K562 (cell line): ENCODE measurements around the gene WDR1. TPM values are rescaled to one million over a fixed set of nuclear protein-coding genes. Genes with fewer than 3 reads are reported as not detected.

Source experiments
- EZH2 ChIP-seq: IDR thresholded peaks from 2 replicates; pipeline ENCODE4 v1.6.1; 2012; ENCODE audit warnings: low read depth, mild to moderate bottlenecking, inconsistent platforms, low read length, borderline replicate concordance
- GABPA ChIP-seq: fragments of 200-800 bp; sonication (Bioruptor generic); conservative IDR thresholded peaks from 2 replicates; pipeline ENCODE4 v1.6.1; 2016; ENCODE audit warnings: low read depth, missing genetic modification characterization, missing compliant biosample characterization
- KLF6 ChIP-seq: fragments of 250-450 bp; sonication (Bioruptor Pico); IDR thresholded peaks from 2 replicates; pipeline ENCODE4 v1.4.0; 2020; ENCODE audit warnings: mild to moderate bottlenecking, moderate library complexity, borderline replicate concordance
- NBN ChIP-seq: fragments of 450-650 bp; IDR thresholded peaks from 2 replicates; pipeline ENCODE4 v1.6.1; 2016; ENCODE audit warnings: low read depth, mild to moderate bottlenecking
- NR4A1 ChIP-seq, 2 experiments: fragments of 250-450 bp in 1 of 2; fragments of 450-650 bp in 1 of 2; sonication (Bioruptor Pico) in 1 of 2; IDR thresholded peaks; 2 replicates each; pipeline versions ENCODE4 v1.4.0 to v1.6.1; 2016 to 2020; ENCODE audit warnings: mild to moderate bottlenecking in 2 of 2, missing compliant biosample characterization in 1 of 2, missing genetic modification characterization in 1 of 2, moderate library complexity in 1 of 2
- POLR2AphosphoS5 ChIP-seq: IDR thresholded peaks from 2 replicates; pipeline ENCODE4 v1.6.1; 2011; ENCODE audit warnings: mild to moderate bottlenecking, low read depth, low read length, moderate library complexity; ENCODE audit not compliant: control insufficient read depth, insufficient read depth
- RCOR1 ChIP-seq, 2 experiments: IDR thresholded peaks; 2 replicates each; pipeline ENCODE4 v1.6.1; 2012; ENCODE audit warnings: low read depth in 2 of 2, low read length in 2 of 2, borderline replicate concordance in 1 of 2, improper control_type of control experiment in 1 of 2
- SMARCB1 ChIP-seq: IDR thresholded peaks from 2 replicates; pipeline ENCODE4 v1.6.1; 2011; ENCODE audit warnings: improper control_type of control experiment, low read depth; ENCODE audit not compliant: insufficient read length
- ZNF778 ChIP-seq: fragments of 450-650 bp; formaldehyde crosslinking; IDR thresholded peaks from 2 replicates; pipeline ENCODE4 v1.4.0; 2020; ENCODE audit warnings: mild to moderate bottlenecking, moderate library complexity
- polyA plus RNA-seq, 8 experiments: library from polyadenylated mRNA; depleted of rRNA in 4 of 8; stranded (reverse) in 5 of 8; unstranded in 3 of 8; fragments of >200 nt; fragmentation: Nextera tagmentation in 2 of 8; fragmentation: Illumina TruSeq in 1 of 8; extraction: Ambion mirVana in 2 of 8; extraction: Trizol in 1 of 8; gene quantifications; 2 replicates each; pipeline versions ENCODE4 v1.2.1 to v1.2.3, GENCODE V29; 2011 to 2014; ENCODE audit warnings: inconsistent platforms in 1 of 8, missing spikeins in 1 of 8
- total RNA-seq, 7 experiments: library from RNA; depleted of rRNA in 6 of 7; stranded (reverse); fragments of >200 nt in 6 of 7; fragmentation: Illumina TruSeq in 2 of 7; extraction: Trizol in 2 of 7; gene quantifications; 2 replicates each; pipeline versions ENCODE4 v1.2.1 to v1.2.3, GENCODE V29; 2011 to 2021; ENCODE audit warnings: low replicate concordance in 1 of 7
- TF ChIP-seq, protein P1 (sequence below), 2 experiments: fragments of 450-650 bp in 1 of 2; sonication (generic) in 1 of 2; formaldehyde crosslinking in 1 of 2; IDR thresholded peaks; 2 replicates each; pipeline versions ENCODE4 v1.7.1 to v1.9.0; 2016 to 2022; ENCODE audit warnings: inconsistent platforms in 1 of 2, mild to moderate bottlenecking in 1 of 2, missing genetic modification reagents in 1 of 2
- TF ChIP-seq, protein P2 (sequence below): sonication (generic); formaldehyde crosslinking; IDR thresholded peaks from 2 replicates; pipeline ENCODE4 v1.8.0; 2022; ENCODE audit warnings: missing genetic modification reagents, mild to moderate bottlenecking, moderate library complexity, borderline replicate concordance
- TF ChIP-seq, protein P3 (sequence below): fragments of 150-350 bp; conservative IDR thresholded peaks from 2 replicates; pipeline ENCODE4 v1.6.1; 2014; ENCODE audit warnings: low read length

Gene WDR1
- total and polyA plus RNA-seq, 9 of the 15 experiments (the other 6 are each of a cell fraction or from before 2014, with no cell fraction given), result 16.1 to 213 (median 125) TPM

DNA sequence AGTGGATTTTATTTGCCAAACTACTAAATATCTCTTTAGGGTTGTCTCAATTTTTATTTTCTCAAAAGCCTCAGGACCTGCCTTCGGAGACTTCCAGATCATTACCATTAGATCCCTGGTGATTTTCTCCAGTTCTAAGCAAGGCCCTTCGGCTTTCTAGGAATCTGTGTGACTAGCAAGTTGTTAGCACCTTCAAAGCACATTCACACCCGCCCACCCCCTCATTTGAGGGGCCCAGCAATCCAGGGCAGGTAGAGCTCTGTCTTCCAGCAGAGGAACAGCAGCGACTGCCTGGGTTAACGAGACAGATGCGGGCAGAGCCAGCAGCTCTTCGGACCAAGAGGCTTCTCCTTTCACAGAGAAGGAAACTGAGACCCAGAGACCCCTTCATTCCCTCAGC is 2.0 kb downstream of the WDR1 start (continued):
- TF ChIP-seq, protein P1, sequence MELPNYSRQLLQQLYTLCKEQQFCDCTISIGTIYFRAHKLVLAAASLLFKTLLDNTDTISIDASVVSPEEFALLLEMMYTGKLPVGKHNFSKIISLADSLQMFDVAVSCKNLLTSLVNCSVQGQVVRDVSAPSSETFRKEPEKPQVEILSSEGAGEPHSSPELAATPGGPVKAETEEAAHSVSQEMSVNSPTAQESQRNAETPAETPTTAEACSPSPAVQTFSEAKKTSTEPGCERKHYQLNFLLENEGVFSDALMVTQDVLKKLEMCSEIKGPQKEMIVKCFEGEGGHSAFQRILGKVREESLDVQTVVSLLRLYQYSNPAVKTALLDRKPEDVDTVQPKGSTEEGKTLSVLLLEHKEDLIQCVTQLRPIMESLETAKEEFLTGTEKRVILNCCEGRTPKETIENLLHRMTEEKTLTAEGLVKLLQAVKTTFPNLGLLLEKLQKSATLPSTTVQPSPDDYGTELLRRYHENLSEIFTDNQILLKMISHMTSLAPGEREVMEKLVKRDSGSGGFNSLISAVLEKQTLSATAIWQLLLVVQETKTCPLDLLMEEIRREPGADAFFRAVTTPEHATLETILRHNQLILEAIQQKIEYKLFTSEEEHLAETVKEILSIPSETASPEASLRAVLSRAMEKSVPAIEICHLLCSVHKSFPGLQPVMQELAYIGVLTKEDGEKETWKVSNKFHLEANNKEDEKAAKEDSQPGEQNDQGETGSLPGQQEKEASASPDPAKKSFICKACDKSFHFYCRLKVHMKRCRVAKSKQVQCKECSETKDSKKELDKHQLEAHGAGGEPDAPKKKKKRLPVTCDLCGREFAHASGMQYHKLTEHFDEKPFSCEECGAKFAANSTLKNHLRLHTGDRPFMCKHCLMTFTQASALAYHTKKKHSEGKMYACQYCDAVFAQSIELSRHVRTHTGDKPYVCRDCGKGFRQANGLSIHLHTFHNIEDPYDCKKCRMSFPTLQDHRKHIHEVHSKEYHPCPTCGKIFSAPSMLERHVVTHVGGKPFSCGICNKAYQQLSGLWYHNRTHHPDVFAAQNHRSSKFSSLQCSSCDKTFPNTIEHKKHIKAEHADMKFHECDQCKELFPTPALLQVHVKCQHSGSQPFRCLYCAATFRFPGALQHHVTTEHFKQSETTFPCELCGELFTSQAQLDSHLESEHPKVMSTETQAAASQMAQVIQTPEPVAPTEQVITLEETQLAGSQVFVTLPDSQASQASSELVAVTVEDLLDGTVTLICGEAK (IDR thresholded peaks at IDR 0.05), result no peak
- TF ChIP-seq, protein P1 (CRISPR knock-in tag; IDR thresholded peaks at IDR 0.05), result no peak
- TF ChIP-seq, protein P2, sequence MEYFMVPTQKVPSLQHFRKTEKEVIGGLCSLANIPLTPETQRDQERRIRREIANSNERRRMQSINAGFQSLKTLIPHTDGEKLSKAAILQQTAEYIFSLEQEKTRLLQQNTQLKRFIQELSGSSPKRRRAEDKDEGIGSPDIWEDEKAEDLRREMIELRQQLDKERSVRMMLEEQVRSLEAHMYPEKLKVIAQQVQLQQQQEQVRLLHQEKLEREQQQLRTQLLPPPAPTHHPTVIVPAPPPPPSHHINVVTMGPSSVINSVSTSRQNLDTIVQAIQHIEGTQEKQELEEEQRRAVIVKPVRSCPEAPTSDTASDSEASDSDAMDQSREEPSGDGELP (CRISPR knock-in tag), result 0 out of 2 replicates have a peak, but pooled peaks have one; percentile 2
- TF ChIP-seq NR4A1 (CRISPR knock-in tag; IDR thresholded peaks at IDR 0.05) (no peak), NR4A1 (tag; IDR thresholded peaks at IDR 0.05) (no peak), EZH2 (no peak), RCOR1 (IDR thresholded peaks at IDR 0.05; ENCODE audit: borderline replicate concordance in 1 of 2, low read depth in 2 of 2, low read length in 2 of 2) (no peak), POLR2AphosphoS5 (0 out of 2 replicates have a peak, but pooled peaks have one; percentile 18), ZNF778 (CRISPR knock-in tag) (no peak), NBN (no peak), KLF6 (CRISPR knock-in tag) (no peak), SMARCB1 (no peak), GABPA (tag) (no peak)
- TF ChIP-seq, protein P3, sequence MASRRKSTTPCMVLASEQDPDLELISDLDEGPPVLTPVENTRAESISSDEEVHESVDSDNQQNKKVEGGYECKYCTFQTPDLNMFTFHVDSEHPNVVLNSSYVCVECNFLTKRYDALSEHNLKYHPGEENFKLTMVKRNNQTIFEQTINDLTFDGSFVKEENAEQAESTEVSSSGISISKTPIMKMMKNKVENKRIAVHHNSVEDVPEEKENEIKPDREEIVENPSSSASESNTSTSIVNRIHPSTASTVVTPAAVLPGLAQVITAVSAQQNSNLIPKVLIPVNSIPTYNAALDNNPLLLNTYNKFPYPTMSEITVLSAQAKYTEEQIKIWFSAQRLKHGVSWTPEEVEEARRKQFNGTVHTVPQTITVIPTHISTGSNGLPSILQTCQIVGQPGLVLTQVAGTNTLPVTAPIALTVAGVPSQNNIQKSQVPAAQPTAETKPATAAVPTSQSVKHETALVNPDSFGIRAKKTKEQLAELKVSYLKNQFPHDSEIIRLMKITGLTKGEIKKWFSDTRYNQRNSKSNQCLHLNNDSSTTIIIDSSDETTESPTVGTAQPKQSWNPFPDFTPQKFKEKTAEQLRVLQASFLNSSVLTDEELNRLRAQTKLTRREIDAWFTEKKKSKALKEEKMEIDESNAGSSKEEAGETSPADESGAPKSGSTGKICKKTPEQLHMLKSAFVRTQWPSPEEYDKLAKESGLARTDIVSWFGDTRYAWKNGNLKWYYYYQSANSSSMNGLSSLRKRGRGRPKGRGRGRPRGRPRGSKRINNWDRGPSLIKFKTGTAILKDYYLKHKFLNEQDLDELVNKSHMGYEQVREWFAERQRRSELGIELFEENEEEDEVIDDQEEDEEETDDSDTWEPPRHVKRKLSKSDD, result no peak
